Ovary (tissue), 3 donors: ENCODE measurements around the gene SNRPD1.

ENCODE experiments used
- CTCF ChIP-seq, 3 donors: fragments of 450-650 bp in 2 of 3; fragments of 200-600 bp in 1 of 3; IDR thresholded peaks; one replicate each; pipeline versions ENCODE4 v1.5.1 to v1.8.0; 2016 to 2022; ENCODE audit warnings: antibody characterized with exemption in 3 of 3, mild to moderate bottlenecking in 1 of 3
- EP300 ChIP-seq: sonication (generic); formaldehyde crosslinking; IDR thresholded peaks from one replicate; pipeline ENCODE4 v1.6.1; 2017; ENCODE audit warnings: antibody characterized with exemption
- POLR2A ChIP-seq: fragments of 450-650 bp; IDR thresholded peaks from one replicate; pipeline ENCODE4 v1.6.1; 2017; ENCODE audit warnings: antibody characterized with exemption, mild to moderate bottlenecking, moderate library complexity
- donor health status: DM: no; HTN: no; CAD: no.

DNA sequence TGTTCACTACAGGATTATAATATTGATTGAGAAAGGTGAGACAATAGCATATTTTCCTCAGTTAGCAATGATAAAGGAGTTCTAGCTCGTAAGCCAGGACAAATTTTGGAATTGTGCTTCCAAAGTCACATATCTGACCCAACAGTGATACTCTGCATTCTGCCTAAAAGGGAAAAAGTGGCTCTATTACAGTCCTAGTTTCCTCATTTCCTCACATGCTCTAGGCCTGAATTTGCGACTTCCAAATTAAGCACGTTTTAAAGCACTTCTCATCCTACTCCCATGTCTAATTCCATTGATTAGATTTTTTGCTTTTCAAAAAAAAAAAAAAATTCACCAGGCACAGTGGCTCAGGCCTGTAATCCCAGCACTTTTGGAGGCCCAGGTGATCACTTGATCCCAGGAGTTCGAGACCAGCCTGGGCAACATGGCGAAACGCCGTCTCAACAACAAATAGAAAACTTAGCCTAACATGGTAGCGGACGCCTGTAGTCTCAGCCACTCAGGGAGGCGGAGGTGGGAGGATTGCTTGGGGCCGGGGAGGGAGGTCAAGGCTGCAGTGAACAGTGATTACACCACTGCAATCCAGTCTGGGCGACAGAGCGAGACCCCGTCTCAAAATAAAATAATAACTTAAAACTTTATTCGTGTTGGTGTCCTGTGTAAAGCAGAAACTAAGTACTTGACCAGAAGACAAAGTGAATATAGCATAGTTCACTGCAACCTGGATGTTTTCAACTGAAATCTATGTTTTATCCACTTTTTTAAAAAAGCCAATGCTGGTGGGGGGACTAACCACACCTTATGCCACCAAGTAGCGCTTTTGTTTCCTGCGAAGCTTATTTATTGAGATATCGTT is 13.2 kb upstream of the SNRPD1 start:
- no peak for TF ChIP-seq POLR2A
- no peak for TF ChIP-seq CTCF (IDR thresholded peaks at IDR 0.05)
- no peak for TF ChIP-seq EP300
